Measurements from ENCODE around the gene PTP4A2.
A peak's percentile ranks its signal among the peaks of the same experiment; 100 is the strongest.
"Not testable (repeated sequence)": the region's sequence is repeated elsewhere in the genome, so short reads cannot be mapped to it uniquely, and the experiment has no call there.

PTP4A2 gene

GRCh38 chr1:31923901-31924535, 14.2 kb downstream of the PTP4A2 start:
- DNase-seq: no peak

DNA sequence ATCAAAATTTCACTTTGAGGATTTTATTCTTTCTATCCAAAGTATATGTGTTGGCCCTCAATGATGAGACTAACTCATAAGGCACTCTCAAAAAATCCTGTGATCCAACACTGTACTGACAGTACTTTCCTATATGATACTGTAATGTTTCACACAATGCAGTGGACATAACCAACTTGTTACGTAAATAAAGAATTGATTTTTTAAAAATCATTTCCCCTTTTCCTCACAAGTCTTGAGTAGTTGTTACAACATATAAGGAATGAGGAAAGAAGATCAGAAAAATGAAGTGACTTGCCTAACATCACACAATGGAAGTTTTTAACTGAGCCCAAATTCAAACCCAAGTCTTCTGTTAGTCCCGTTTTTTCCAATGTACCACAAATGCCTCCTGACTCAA, 17.2 kb downstream of the PTP4A2 start:
- DNase-seq: no peak

GRCh38 chr1:31919591-31919990, 18.6 kb downstream of the PTP4A2 start:
- no peak for DNase-seq

DNA sequence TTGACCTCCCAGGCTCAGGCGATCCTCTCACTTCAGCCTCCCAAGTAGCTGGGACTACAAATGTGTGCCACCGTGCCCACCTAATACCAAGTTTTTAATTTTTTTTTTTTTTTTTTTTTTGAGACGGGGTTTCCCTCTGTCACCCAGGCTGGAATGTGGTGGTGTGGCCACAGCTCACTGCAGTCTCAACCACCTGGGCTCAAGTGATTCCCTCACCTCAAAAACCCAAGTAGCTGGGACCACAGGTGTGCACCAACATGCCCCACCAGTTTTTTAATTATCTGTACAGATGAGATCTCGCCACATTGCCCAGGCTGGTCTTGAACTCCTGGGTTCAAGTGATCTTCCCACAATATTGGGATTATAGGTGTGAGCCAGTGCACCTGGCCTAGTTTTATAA, 22.7 kb downstream of the PTP4A2 start:
- DNase-seq: no peak

GRCh38 chr1:31913968-31914367, 24.2 kb downstream of the PTP4A2 start:
- DNase-seq: no peak

- DNase-seq: peak; percentile 68
Observed at GRCh38 chr1:31912839-31913239, 25.3 kb downstream of the PTP4A2 start.

DNA sequence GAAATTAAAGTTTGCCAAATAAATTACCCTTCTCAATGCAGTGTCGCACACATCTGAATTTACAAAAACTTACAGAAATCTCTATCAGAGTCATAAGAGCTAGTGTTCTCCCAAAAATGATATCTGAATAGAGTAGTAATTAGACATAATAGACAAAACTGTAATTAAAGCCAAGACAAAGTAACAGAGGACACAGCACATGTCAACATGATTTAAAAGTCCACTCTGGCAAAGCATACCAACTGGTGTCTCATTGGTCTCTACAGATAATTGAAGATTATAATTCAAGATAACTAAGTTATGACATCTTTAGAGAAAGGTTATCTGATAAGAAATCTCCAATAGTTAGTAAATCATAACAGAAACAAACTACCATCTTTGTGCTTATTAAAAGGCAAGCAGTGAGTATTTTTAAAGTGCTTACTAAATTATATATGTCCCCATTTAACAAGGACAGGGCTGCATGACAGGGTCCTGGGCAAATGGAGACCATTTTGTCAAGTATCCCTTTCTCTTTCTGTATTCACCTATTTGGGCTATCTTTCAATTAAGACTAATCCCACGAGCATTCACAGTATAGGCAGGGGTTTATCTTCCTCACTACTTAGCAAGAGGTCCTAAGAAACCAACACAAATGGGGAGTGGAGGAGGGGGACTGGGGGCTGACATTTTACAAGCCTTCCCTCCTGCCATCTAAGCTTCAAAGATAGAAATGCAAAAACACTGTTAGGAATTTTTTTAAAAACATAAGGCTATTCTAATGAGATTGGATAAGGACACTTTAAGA, 26.0 kb downstream of the PTP4A2 start:
- no peak for DNase-seq

DNA sequence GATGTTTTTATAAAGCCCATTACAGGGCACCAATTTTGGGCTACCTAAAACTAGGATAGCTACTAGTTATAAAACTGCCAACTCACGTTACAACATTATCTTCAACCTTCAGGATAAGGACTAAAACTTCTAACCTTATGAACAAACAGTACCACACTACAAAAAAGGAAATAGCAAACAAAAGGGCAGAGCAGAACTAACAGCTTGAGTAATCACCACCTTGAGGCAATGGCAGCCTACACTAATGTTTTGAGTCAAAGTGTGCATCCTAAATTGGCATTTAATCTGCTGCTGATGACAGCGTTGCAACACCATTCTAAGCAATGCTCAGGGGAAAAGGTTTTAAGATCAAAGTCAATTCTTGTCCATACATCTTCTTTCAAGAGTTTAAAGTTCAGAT, 27.2 kb downstream of the PTP4A2 start:
- no peak for DNase-seq

GRCh38 chr1:31909691-31910090, 28.5 kb downstream of the PTP4A2 start:
- DNase-seq: no peak

- no peak for DNase-seq
Observed at GRCh38 chr1:31906557-31906956, 31.6 kb downstream of the PTP4A2 start.

DNA sequence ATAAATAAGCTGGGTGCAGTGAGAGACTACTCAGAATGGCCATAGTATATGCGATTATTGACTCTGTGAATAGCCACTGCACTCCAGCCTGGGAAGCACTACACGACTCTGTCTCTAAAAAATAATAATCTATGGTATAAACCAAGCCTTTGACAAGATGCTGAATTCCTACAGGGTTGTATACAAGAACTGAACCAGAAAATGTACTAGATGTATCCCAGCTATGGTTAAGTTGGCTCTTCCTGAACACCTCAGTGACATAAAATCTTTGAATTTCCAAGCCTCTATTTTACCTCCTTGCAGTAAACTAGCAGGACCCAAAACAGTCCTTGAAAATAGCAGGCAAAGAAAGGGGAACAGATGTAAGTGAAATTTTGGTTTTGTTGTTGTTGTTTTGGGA, 32.5 kb downstream of the PTP4A2 start:
- no peak for DNase-seq

DNA sequence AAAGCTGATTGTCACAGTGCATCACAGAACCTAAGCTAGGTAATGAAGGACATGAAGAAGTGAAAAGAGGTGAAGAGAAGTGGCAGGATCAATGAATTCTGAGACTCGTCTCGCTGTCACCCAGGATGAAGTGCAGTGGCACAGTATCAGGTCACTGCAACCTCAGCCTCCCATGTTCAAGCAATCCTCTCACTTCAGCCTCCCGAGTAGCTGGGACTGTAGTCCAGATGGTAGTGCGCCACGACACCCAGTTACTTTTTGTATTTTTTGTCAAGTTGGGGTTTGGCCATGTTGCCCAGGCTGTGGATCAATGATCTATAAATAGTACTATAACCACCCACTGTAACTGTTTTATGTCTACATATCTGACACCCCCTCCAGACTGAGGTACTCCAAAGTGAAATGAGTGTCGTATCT, 33.1 kb downstream of the PTP4A2 start:
- no peak for DNase-seq

- DNase-seq: no peak
Observed at GRCh38 chr1:31904339-31905092, 33.7 kb downstream of the PTP4A2 start.

GRCh38 chr1:31902510-31902860, 35.7 kb downstream of the PTP4A2 start:
- no peak for DNase-seq

DNA sequence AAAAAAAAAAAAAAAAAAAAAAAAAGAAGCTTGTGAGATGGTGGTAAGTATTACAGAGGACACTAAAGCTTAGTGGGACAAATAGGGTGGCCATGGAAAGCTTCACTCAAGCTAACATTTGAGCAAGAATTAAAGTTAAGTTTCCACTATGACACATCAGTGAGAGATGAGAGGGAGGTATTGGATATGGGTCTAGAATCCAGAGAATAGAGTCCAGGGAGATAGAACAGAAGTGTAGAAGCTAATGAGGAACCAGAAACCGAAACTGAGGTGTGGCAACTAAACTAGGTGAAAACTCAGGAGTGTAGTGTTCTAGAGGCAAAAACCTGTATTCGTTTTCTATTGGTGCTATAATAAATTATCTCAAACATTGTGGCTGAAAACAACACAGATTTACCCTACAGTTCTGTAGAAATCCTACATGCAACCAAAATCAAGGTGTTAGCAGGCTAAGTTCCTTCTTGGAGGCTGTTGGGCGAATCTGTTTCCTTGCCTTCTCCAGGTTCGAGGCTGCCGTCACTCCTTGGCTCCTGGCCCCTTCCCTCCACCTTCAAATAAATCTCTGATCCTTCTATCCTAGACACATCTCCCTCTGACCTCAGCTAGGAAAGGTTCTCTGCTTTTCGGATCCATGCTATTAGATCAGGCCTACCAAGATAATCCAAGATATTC, 36.2 kb downstream of the PTP4A2 start:
- no peak for DNase-seq

DNA sequence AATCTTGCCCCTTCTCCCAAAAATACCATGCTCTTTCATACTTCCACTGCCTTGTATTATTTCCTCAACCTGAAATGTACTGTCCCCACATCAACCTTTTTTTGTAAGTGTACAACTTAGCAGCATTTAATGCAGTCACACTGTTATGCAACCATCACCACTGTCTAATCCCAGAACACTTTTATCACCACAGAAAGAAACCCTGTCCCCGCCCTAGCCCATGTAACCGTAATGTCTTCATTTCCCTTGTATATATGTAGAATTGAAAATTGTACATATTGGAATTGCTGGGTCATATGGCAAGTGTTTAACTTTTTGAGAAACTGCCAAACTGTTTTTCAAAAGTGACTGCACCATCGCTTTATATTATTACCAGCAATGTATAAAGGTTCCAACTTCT, 37.4 kb downstream of the PTP4A2 start:
- DNase-seq: no peak

GRCh38 chr1:31897526-31898100, 40.6 kb downstream of the PTP4A2 start:
- DNase-seq: no peak

DNA sequence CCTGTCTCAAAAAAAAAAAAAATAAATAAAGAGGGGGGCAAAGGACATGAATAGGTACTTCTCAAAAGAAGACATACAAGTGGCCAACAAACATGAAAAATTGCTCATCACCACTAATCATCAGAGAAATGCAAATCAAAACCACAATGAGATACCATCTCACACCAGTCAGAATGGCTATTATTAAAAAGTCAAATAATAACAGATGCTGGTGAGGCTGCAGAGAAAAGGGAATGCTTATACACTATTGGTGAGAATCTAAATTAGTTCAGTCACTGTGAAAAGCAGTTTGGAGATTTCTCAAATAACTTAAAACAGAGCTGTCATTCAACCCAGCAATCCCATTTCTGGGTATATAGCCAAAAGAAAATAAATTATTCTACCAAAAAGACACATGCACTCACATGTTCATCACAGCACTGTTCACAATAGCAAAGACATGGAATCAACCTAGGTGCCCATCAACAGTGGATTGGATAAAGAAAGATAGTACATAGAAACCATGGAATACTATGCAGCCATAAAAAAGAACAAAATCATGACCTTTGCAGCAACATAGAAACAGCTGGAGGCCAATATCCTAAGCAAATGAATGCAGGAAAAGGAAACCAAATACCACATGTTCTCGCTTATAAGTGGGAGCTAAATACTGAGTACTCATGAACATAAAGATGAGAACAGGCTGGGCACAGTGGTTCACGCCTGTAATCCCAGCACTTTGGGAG, 42.5 kb downstream of the PTP4A2 start:
- not testable (repeated sequence) for DNase-seq

GRCh38 chr1:31891280-31891679, 46.9 kb downstream of the PTP4A2 start:
- DNase-seq: no peak

DNA sequence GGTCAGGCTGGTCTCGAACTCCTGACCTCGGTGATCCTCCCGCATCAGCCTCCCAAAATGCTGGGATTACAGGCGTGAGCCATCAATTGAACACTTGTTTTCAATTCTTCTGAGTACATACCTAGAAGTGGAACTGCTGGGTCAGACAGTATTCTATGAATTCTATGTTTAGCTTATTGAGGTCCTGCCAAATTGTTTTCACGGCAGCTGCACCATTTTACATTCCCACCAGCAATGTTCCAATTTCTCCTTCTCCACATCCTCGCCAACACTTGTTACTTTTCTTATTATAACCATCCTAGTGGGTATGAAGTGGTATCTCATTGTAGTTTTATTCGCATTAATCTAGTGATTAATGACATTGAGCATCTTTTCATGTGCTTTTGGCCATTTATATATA, 49.9 kb downstream of the PTP4A2 start:
- no peak for DNase-seq

DNA sequence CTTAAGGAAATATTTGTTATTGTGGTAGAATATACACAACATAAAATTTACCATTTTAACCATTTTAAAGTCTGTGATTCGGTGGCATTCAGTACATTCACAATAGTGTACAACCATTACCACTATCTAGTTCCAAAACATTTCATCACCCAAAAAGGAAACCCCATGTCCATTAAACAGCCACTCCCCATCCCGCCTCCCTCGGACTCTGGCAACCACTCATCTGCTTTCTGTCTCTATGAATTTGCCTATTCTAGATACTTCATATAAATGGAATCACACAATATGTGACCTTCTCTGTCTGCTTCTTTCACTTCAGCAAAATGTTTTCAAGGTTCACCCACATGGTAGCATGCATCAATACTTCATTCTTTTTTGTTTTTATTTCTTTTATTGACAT, 51.3 kb downstream of the PTP4A2 start:
- no peak for DNase-seq

GRCh38 chr1:31885851-31886250, 52.3 kb downstream of the PTP4A2 start:
- DNase-seq: no peak
